COLO668 (cell line): Measurements from ENCODE around the gene SRSF9.
"Not testable (repeated sequence)": the region's sequence is repeated elsewhere in the genome, so short reads cannot be mapped to it uniquely, and the experiment has no call there.

Experiments
- DNase-seq: peaks from one replicate; lab custom pipeline; 2025; ENCODE audit not compliant: unreplicated experiment; lab: John Stamatoyannopoulos, UW

SRSF9 gene

GRCh38 chr12:120469450-120470149 is at the start of gene SRSF9:
Gene SRSF9, minus strand, starts transcription at chr12:120469748. Its CDS starts 139 bp downstream, at chr12:120469609.
- DNase-seq: peak; percentile 98

GRCh38 chr12:120519324-120519723 is 49.8 kb upstream of the SRSF9 start:
- DNase-seq: not testable (repeated sequence)

GRCh38 chr12:120515496-120515895 is 45.9 kb upstream of the SRSF9 start:
- no peak for DNase-seq

GRCh38 chr12:120514002-120514401 is 44.5 kb upstream of the SRSF9 start:
- DNase-seq: no peak

GRCh38 chr12:120508537-120508936 is 39.0 kb upstream of the SRSF9 start:
- no peak for DNase-seq

GRCh38 chr12:120504587-120504986 is 35.0 kb upstream of the SRSF9 start:
- DNase-seq: no peak

- DNase-seq: no peak
These were observed 31.0 kb upstream of the SRSF9 start for GRCh38 chr12:120500581-120500980.

GRCh38 chr12:120498870-120499515 is 29.4 kb upstream of the SRSF9 start:
- no peak for DNase-seq

- no peak for DNase-seq
These were observed 28.1 kb upstream of the SRSF9 start for GRCh38 chr12:120497524-120498150.

GRCh38 chr12:120496413-120497340 is 27.1 kb upstream of the SRSF9 start:
- DNase-seq: peak; percentile 53

- DNase-seq: peak; percentile 97
These were observed 26.3 kb upstream of the SRSF9 start, which contains the start of gene DYNLL1 for GRCh38 chr12:120495731-120496412. Gene DYNLL1, plus strand, starts transcription at chr12:120496113. Its CDS starts 309 bp downstream, at chr12:120496422.

- DNase-seq: no peak
These were observed 25.7 kb upstream of the SRSF9 start for GRCh38 chr12:120495186-120495730.

GRCh38 chr12:120490833-120491512 is 21.4 kb upstream of the SRSF9 start:
- no peak for DNase-seq

GRCh38 chr12:120490325-120490724 is 20.8 kb upstream of the SRSF9 start:
- no peak for DNase-seq

- no peak for DNase-seq
These were observed 19.5 kb upstream of the SRSF9 start for GRCh38 chr12:120489018-120489417.

- no peak for DNase-seq
These were observed 18.6 kb upstream of the SRSF9 start for GRCh38 chr12:120488057-120488640.

GRCh38 chr12:120487552-120487951 is 18.0 kb upstream of the SRSF9 start:
- DNase-seq: not testable (repeated sequence)

GRCh38 chr12:120485961-120486881 is 16.7 kb upstream of the SRSF9 start:
- DNase-seq: no peak
